Upper lobe of left lung (tissue), 4 donors: ENCODE data around the gene STX17.

Experiments
- CTCF ChIP-seq, 6 experiments: fragments of 450-650 bp in 4 of 6; fragments of 200-600 bp in 2 of 6; sonication (generic) in 2 of 6; IDR thresholded peaks; one replicate each; pipeline ENCODE4 v1.5.1; 2016 to 2019; ENCODE audit warnings: antibody characterized with exemption in 6 of 6
- EP300 ChIP-seq, 4 donors: sonication (generic); formaldehyde crosslinking; IDR thresholded peaks; one replicate each; pipeline ENCODE4 v1.5.1; 2017; ENCODE audit warnings: antibody characterized with exemption in 4 of 4, control low read depth in 2 of 4
- POLR2A ChIP-seq, 4 donors: fragments of 450-650 bp; IDR thresholded peaks; one replicate each; pipeline ENCODE4 v1.5.1; 2016 to 2017; ENCODE audit warnings: antibody characterized with exemption in 4 of 4, mild to moderate bottlenecking in 2 of 4
- POLR2AphosphoS5 ChIP-seq, 2 donors: sonication (generic); formaldehyde crosslinking; IDR thresholded peaks; one replicate each; pipeline ENCODE4 v1.5.1; 2017; ENCODE audit warnings: antibody characterized with exemption in 2 of 2

GRCh38 chr9:99911600-99911999 lies 5.1 kb downstream of the STX17 start:
- no peak for TF ChIP-seq POLR2A (IDR thresholded peaks at IDR 0.05)
- no peak for TF ChIP-seq POLR2AphosphoS5 (IDR thresholded peaks at IDR 0.05)
- TF ChIP-seq CTCF (IDR thresholded peaks at IDR 0.05) = no peak
- no peak for TF ChIP-seq EP300 (IDR thresholded peaks at IDR 0.05)
